ENCODE data around the gene ANKRD55.

GRCh38 chr5:56115589-56115988 lies 117.5 kb downstream of the ANKRD55 start:
- no peak for TF ChIP-seq CTCF (tag by site-specific recombination; IDR thresholded peaks at IDR 0.05)
- TF ChIP-seq ZNF747 (tag by site-specific recombination; IDR thresholded peaks at IDR 0.05) = no peak
- no peak for TF ChIP-seq KLF1 (tag by site-specific recombination; IDR thresholded peaks at IDR 0.05)
- no peak for TF ChIP-seq ZNF140 (tag by site-specific recombination; IDR thresholded peaks at IDR 0.05)
- TF ChIP-seq OVOL3 (tag by site-specific recombination; IDR thresholded peaks at IDR 0.05) = no peak

All from HEK293 (cell line).